SK-N-SH (cell line): ENCODE data around the gene FBXO42. TPM values are rescaled to one million over a fixed set of nuclear protein-coding genes. Genes with fewer than 3 reads are reported as not detected.

ENCODE experiments used
- CTCF ChIA-PET: fragments of 300-600, 350-600 bp; formaldehyde crosslinking; extraction: SDS; loops from one replicate; lab custom pipeline; 2021; lab: Yijun Ruan, JAX
- POLR2A ChIA-PET: fragments of 350-600 bp; sonication (Branson Sonifier 250); formaldehyde crosslinking; extraction: SDS; loops from one replicate; lab custom pipeline; 2020; ENCODE audit warnings: antibody characterized with exemption, inconsistent platforms; lab: Yijun Ruan, JAX
- DNase-seq: peaks from one replicate; pipeline ENCODE4 v3.0.0; 2012
- H2AFZ ChIP-seq: fragments of 200-600 bp; sonication (generic); 2 replicates; pipeline ENCODE4 v1.8.1; 2016; ENCODE audit warnings: antibody characterized with exemption, mild to moderate bottlenecking, low read depth
- H3F3A ChIP-seq: fragments of 200-600 bp; sonication (generic); replicated peaks from 2 replicates; pipeline ENCODE3; 2016; ENCODE audit warnings: antibody characterized with exemption, mild to moderate bottlenecking; ENCODE audit not compliant: insufficient read depth
- H3K27ac ChIP-seq, 2 experiments: fragments of 200-500 bp in 1 of 2; fragments of 200-600 bp in 1 of 2; sonication (Bioruptor generic) in 1 of 2; sonication (generic), shearing (Covaris generic) in 1 of 2; 2 replicates each; pipeline versions ENCODE4 v1.5.1 to v1.6.1; 2014 to 2016; ENCODE audit warnings: low read depth in 2 of 2, inconsistent platforms in 1 of 2, low read length in 1 of 2, mild to moderate bottlenecking in 1 of 2, mixed read lengths in 1 of 2
- H3K27me3 ChIP-seq: fragments of 200-600 bp; sonication (generic), shearing (Covaris generic); 2 replicates; pipeline ENCODE4 v1.6.1; 2016; ENCODE audit warnings: mixed run types; ENCODE audit not compliant: insufficient read depth
- H3K36me3 ChIP-seq, 2 experiments: fragments of 200-500 bp in 1 of 2; fragments of 200-600 bp in 1 of 2; sonication (Bioruptor generic) in 1 of 2; sonication (generic) in 1 of 2; replicated peaks in 1 of 2; 2 replicates each; pipeline versions ENCODE3 to v1.5.1; 2014 to 2016; ENCODE audit warnings: low read length in 1 of 2, mild to moderate bottlenecking in 1 of 2; ENCODE audit not compliant: insufficient read depth in 2 of 2, control insufficient read depth in 1 of 2
- H3K4me1 ChIP-seq, 2 experiments: fragments of 200-500 bp in 1 of 2; fragments of 200-600 bp in 1 of 2; sonication (Bioruptor generic) in 1 of 2; sonication (generic), shearing (Covaris generic) in 1 of 2; 2 replicates each; pipeline versions ENCODE4 v1.5.1 to v1.6.1; 2014 to 2016; ENCODE audit warnings: low read depth in 1 of 2, low read length in 1 of 2, mixed run types in 1 of 2; ENCODE audit not compliant: insufficient read depth in 2 of 2, control insufficient read depth in 1 of 2
- H3K4me2 ChIP-seq: fragments of 200-600 bp; sonication (generic), shearing (Covaris generic); 2 replicates; pipeline ENCODE4 v1.6.1; 2017; ENCODE audit warnings: mixed run types
- H3K4me3 ChIP-seq, 2 experiments: fragments of 200-500 bp in 1 of 2; fragments of 200-600 bp in 1 of 2; sonication (Bioruptor generic) in 1 of 2; sonication (generic), shearing (Covaris generic) in 1 of 2; 2 replicates each; pipeline versions ENCODE4 v1.5.1 to v1.8.1; 2014 to 2016; ENCODE audit warnings: low read depth in 2 of 2, inconsistent platforms in 1 of 2, low read length in 1 of 2, mild to moderate bottlenecking in 1 of 2, mixed read lengths in 1 of 2, moderate library complexity in 1 of 2
- H3K79me2 ChIP-seq: fragments of 200-600 bp; sonication (generic); 2 replicates; pipeline ENCODE4 v1.8.1; 2017; ENCODE audit warnings: mild to moderate bottlenecking; ENCODE audit not compliant: insufficient read depth
- H3K9ac ChIP-seq: fragments of 200-600 bp; sonication (generic); 2 replicates; pipeline ENCODE4 v1.6.1; 2017; ENCODE audit warnings: mixed run types
- H3K9me2 ChIP-seq: fragments of 200-600 bp; sonication (generic); 2 replicates; pipeline ENCODE4 v1.6.1; 2017; ENCODE audit warnings: mixed run types
- H3K9me3 ChIP-seq: fragments of 200-600 bp; sonication (generic); 2 replicates; pipeline ENCODE4 v1.6.1; 2017; ENCODE audit warnings: mixed run types, mild to moderate bottlenecking, moderate library complexity
- H4K20me1 ChIP-seq: fragments of 200-600 bp; sonication (generic); 2 replicates; pipeline ENCODE4 v1.6.1; 2017; ENCODE audit warnings: mild to moderate bottlenecking, mixed run types; ENCODE audit not compliant: insufficient read depth
- ELF1 ChIP-seq: IDR thresholded peaks from 2 replicates; pipeline ENCODE4 v1.4.0; 2012
- FOXJ3 ChIP-seq: sonication (generic); formaldehyde crosslinking; IDR thresholded peaks from 2 replicates; pipeline ENCODE4 v1.5.1; 2020; ENCODE audit warnings: mild to moderate bottlenecking, missing genetic modification reagents
- MEF2A ChIP-seq: IDR thresholded peaks from 2 replicates; pipeline ENCODE4 v1.4.0; 2012; ENCODE audit warnings: low read depth, borderline replicate concordance
- NFIC ChIP-seq: IDR thresholded peaks from 2 replicates; pipeline ENCODE4 v1.4.0; 2012; ENCODE audit warnings: borderline replicate concordance
- NRF1 ChIP-seq: IDR thresholded peaks from 2 replicates; pipeline ENCODE4 v1.6.1; 2012; ENCODE audit warnings: low read depth, mild to moderate bottlenecking, low read length
- POLR2AphosphoS5 ChIP-seq: IDR thresholded peaks from 2 replicates; pipeline ENCODE4 v1.6.1; 2012; ENCODE audit warnings: low read depth, low read length
- RAD21 ChIP-seq: IDR thresholded peaks from 2 replicates; pipeline ENCODE4 v1.6.1; 2012; ENCODE audit warnings: mild to moderate bottlenecking, low read length
- RFX5 ChIP-seq: IDR thresholded peaks from 2 replicates; pipeline ENCODE4 v1.6.1; 2012; ENCODE audit warnings: mild to moderate bottlenecking, improper control_type of control experiment, low read length
- SIN3A ChIP-seq: IDR thresholded peaks from 2 replicates; pipeline ENCODE4 v1.6.1; 2012; ENCODE audit warnings: low read depth, mild to moderate bottlenecking, low read length, moderate library complexity, borderline replicate concordance
- TAF1 ChIP-seq: IDR thresholded peaks from 2 replicates; pipeline ENCODE4 v1.6.1; 2012; ENCODE audit warnings: low read depth, mild to moderate bottlenecking, low read length, moderate library complexity, borderline replicate concordance
- TCF12 ChIP-seq: IDR thresholded peaks from 2 replicates; pipeline ENCODE4 v1.4.0; 2012
- YY1 ChIP-seq: IDR thresholded peaks from 2 replicates; pipeline ENCODE4 v1.4.0; 2012; ENCODE audit warnings: low read depth, mild to moderate bottlenecking
- WGBS: methylation state at CpG from one replicate; pipeline ENCODE4 v1.1.6; 2017; ENCODE audit warnings: low lambda C conversion rate; 5-methylcytosine and 5-hydroxymethylcytosine counted together
- polyA plus RNA-seq, 3 experiments: library from polyadenylated mRNA; depleted of rRNA; stranded (reverse); fragments of >200 nt; gene quantifications; 2 replicates each; pipeline ENCODE4 v1.2.3, GENCODE V29; 2012
- TF ChIP-seq, protein P1 (sequence below): IDR thresholded peaks from 2 replicates; pipeline ENCODE4; 2012
- TF ChIP-seq, protein P2 (sequence below): IDR thresholded peaks from 2 replicates; pipeline ENCODE4 v1.4.0; 2012; ENCODE audit warnings: low read depth
- TF ChIP-seq, protein P3 (sequence below): IDR thresholded peaks from 2 replicates; pipeline ENCODE4 v1.4.0; 2012; ENCODE audit warnings: low read depth, borderline replicate concordance
- TF ChIP-seq, protein P4 (sequence below): fragments of 150-350 bp; IDR thresholded peaks from 2 replicates; pipeline ENCODE4 v1.6.1; 2017; ENCODE audit warnings: antibody characterized with exemption, low read length, low read depth, borderline replicate concordance

Gene FBXO42
- polyA plus RNA-seq, 1 of the 3 experiments (the other 2 are of a cell fraction) = 8.6 TPM

DNA sequence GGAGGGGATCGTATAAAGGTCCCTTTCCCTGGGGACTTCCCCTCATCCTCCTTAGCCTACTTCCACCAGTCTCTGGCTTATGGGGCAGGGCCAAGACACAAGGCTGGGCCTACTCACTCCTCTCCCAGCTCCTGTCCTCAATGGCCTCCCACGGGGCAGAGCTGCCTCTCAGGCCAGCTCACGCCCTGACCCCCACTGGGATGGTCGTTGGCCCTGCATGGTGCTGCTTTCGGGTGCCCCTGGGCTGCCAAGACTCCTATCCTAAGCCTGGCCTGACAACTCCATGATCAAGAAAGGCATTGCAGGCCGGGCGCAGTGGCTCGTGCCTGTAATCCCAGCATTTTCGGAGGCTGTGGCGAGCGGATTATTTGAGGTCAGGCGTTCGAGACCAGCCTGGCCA is 121.5 kb downstream of the FBXO42 start:
- no peaks in the 10 kb centered on the region for H3K4me1 ChIP-seq
- H4K20me1 ChIP-seq = no peaks in the 10 kb centered on the region
- H3K9me2 ChIP-seq = no peaks in the 10 kb centered on the region
- ChIA-PET POLR2A (no interaction called here), CTCF (interaction anchor here (0.9 to 1.3 kb wide), 3 partner anchors 13 to 148 kb away, joined by 3 to 7 read pairs (median 4); no protein-coding TSS in a partner anchor)
- no peaks in the 10 kb centered on the region for H3K9me3 ChIP-seq
- no peaks in the 10 kb centered on the region for H3K36me3 ChIP-seq
- H3K79me2 ChIP-seq = no peaks in the 10 kb centered on the region
- no peaks in the 10 kb centered on the region for H3F3A ChIP-seq
- H3K27me3 ChIP-seq = no peaks in the 10 kb centered on the region
- no peak overlapping the region for H2AFZ ChIP-seq
- WGBS = 87% methylated on average over 12 of the region's 13 CpGs
- TF ChIP-seq TCF12 (no peak), NFIC (no peak), RAD21 (no peak), YY1 (no peak)
- TF ChIP-seq, protein P1, sequence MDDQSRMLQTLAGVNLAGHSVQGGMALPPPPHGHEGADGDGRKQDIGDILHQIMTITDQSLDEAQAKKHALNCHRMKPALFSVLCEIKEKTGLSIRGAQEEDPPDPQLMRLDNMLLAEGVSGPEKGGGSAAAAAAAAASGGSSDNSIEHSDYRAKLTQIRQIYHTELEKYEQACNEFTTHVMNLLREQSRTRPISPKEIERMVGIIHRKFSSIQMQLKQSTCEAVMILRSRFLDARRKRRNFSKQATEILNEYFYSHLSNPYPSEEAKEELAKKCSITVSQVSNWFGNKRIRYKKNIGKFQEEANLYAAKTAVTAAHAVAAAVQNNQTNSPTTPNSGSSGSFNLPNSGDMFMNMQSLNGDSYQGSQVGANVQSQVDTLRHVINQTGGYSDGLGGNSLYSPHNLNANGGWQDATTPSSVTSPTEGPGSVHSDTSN = no peak
- TF ChIP-seq, all 33 proteins: peak for 0
- DNase-seq = no peak
- Histone ChIP-seq H3K9ac (no peak overlapping the region), H3K27ac (no peak overlapping the region), H3K4me2 (no peak overlapping the region), H3K4me3 (no peak overlapping the region)

DNA sequence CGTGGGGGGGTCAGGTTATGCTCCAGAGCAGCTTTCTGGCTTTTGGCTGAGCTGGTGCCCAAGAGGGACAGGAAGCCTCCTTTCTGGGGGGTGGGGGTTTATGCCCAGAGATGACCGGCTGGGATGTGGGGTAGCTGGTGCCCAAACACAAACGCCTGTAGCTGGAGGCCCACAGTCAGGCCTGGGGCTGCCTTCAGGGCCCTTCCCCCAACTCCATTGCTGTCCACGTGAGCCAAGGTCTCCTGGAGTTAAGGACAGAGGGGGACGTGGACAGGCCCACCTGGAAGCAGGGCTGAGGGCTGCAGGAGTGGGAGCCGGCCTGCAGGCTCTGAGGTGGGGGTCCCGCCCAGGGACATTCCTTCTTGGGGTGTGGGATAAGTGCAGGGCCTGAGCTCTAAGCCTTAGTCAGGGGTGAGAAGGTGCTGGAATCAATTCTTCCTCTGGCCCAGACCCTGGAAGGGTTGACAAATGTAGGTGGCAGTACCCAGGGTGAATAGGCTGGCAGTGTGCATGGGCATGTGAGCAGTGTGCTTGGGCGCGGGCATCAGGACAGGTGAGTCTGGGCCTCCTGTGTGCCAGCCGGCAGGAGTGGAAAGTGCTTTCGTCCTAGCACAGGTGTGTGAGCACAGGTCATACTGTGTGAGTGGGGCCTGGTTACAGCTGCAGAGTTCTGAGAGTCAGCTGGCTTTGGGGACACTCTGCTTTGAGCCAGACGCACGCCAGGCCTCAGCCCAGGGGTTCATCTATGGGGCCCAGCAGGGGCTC is 122.1 kb downstream of the FBXO42 start:
- Histone ChIP-seq H3K79me2 (no peaks in the 10 kb centered on the region), H3F3A (no peaks in the 10 kb centered on the region), H3K36me3 (no peaks in the 10 kb centered on the region), H4K20me1 (no peaks in the 10 kb centered on the region), H3K4me1 (no peaks in the 10 kb centered on the region), H3K9me2 (no peaks in the 10 kb centered on the region), H3K9me3 (no peaks in the 10 kb centered on the region)
- CTCF ChIA-PET = interaction anchor here (0.9 to 1.3 kb wide), 3 partner anchors 12 to 148 kb away, joined by 3 to 7 read pairs (median 4); no protein-coding TSS in a partner anchor
- TF ChIP-seq, protein P2, sequence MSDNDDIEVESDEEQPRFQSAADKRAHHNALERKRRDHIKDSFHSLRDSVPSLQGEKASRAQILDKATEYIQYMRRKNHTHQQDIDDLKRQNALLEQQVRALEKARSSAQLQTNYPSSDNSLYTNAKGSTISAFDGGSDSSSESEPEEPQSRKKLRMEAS = no peak
- TF ChIP-seq TAF1 = no peak
- no peak for TF ChIP-seq NRF1
- TF ChIP-seq, protein P3, sequence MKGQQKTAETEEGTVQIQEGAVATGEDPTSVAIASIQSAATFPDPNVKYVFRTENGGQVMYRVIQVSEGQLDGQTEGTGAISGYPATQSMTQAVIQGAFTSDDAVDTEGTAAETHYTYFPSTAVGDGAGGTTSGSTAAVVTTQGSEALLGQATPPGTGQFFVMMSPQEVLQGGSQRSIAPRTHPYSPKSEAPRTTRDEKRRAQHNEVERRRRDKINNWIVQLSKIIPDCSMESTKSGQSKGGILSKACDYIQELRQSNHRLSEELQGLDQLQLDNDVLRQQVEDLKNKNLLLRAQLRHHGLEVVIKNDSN = no peak
- TF ChIP-seq, protein P4, sequence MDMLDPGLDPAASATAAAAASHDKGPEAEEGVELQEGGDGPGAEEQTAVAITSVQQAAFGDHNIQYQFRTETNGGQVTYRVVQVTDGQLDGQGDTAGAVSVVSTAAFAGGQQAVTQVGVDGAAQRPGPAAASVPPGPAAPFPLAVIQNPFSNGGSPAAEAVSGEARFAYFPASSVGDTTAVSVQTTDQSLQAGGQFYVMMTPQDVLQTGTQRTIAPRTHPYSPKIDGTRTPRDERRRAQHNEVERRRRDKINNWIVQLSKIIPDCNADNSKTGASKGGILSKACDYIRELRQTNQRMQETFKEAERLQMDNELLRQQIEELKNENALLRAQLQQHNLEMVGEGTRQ = no peak
- TF ChIP-seq FOXJ3 (CRISPR knock-in tag) = no peak
- no peak for TF ChIP-seq POLR2AphosphoS5
- no peak for TF ChIP-seq TCF12
- TF ChIP-seq MEF2A = no peak
- no peak for TF ChIP-seq ELF1
- TF ChIP-seq SIN3A = no peak
- no peak for TF ChIP-seq YY1
- TF ChIP-seq, protein P1 = no peak
- TF ChIP-seq RFX5 = no peak
- TF ChIP-seq, all 33 proteins: peak for 0
- H2AFZ ChIP-seq = no peak overlapping the region
- no peaks in the 10 kb centered on the region for H3K27me3 ChIP-seq
- no peak for DNase-seq
- H3K9ac ChIP-seq = no peak overlapping the region
- no peak overlapping the region for H3K4me2 ChIP-seq
- WGBS = 85% methylated on average over 8 of the region's 13 CpGs
- no peak overlapping the region for H3K27ac ChIP-seq
- no peak overlapping the region for H3K4me3 ChIP-seq
- POLR2A ChIA-PET = no interaction called here
